Nephron progenitor cell (in vitro differentiated cells): ENCODE results near the gene CCSAP.

ENCODE experiments used
- DNase-seq: peaks from one replicate; pipeline ENCODE4 v3.0.0; 2021
- H3K27ac Mint-ChIP-seq: 2 replicates; pipeline ENCODE4 v1.8.0; 2021; ENCODE audit warnings: mild to moderate bottlenecking, moderate library complexity, mixed read lengths
- H3K27me3 Mint-ChIP-seq: 2 replicates; pipeline ENCODE4 v1.8.0; 2021; ENCODE audit warnings: mild to moderate bottlenecking, low read depth, mixed read lengths; ENCODE audit not compliant: poor library complexity
- H3K36me3 Mint-ChIP-seq: 2 replicates; pipeline ENCODE4 v1.8.0; 2021; ENCODE audit warnings: low read depth, mixed read lengths
- H3K4me1 Mint-ChIP-seq: 2 replicates; pipeline ENCODE4 v1.8.0; 2021; ENCODE audit warnings: mixed read lengths
- H3K4me3 Mint-ChIP-seq: 2 replicates; pipeline ENCODE4 v1.8.0; 2021; ENCODE audit warnings: mild to moderate bottlenecking, moderate library complexity, mixed read lengths
- H3K9me3 Mint-ChIP-seq: 2 replicates; pipeline ENCODE4 v1.8.0; 2021; ENCODE audit warnings: mild to moderate bottlenecking, moderate library complexity, mixed read lengths
- CTCF ChIP-seq: fragments of 200-600 bp; sonication (generic); IDR thresholded peaks from 2 replicates; pipeline ENCODE4 v1.5.0; 2021; ENCODE audit warnings: antibody characterized with exemption

The CCSAP gene

GRCh38 chr1:229286099-229286766 is 56.6 kb downstream of the CCSAP start:
- no peaks in the 10 kb centered on the region for H3K27me3 Mint-ChIP-seq
- no peak for DNase-seq
- peaks cover 4% of the 10 kb centered on the region for H3K4me1 Mint-ChIP-seq
- H3K9me3 Mint-ChIP-seq: peaks cover 10% of the 10 kb centered on the region
- no peak for TF ChIP-seq CTCF
- peaks cover 33% of the 10 kb centered on the region for H3K36me3 Mint-ChIP-seq
- H3K27ac Mint-ChIP-seq: no peak overlapping the region
- no peak overlapping the region for H3K4me3 Mint-ChIP-seq

GRCh38 chr1:229285440-229285839 is 57.4 kb downstream of the CCSAP start:
- peaks cover 4% of the 10 kb centered on the region for H3K4me1 Mint-ChIP-seq
- TF ChIP-seq CTCF: no peak
- no peak for DNase-seq
- H3K27ac Mint-ChIP-seq: no peak overlapping the region
- H3K9me3 Mint-ChIP-seq: peaks cover 10% of the 10 kb centered on the region
- H3K4me3 Mint-ChIP-seq: no peak overlapping the region
- no peaks in the 10 kb centered on the region for H3K27me3 Mint-ChIP-seq
- peaks cover 25% of the 10 kb centered on the region for H3K36me3 Mint-ChIP-seq

DNA sequence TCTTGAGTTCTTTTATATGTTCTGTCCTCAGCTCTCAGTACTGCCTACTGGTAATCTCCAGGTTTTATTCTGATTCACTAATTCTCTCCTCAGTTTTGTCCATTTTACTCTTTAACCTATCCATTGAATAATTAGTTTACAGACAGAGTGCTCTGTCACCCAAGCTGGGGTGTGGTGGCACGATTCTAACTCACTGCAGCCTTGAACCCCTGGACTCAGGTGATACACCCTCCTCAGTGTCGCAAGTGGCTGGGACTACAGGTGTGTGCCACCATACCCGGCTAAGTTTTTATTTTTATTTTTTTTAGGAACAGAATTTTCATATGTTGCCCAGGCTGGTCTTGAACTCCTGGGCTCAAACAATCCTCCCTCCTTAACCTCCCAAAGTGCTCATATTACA is 58.0 kb downstream of the CCSAP start:
- TF ChIP-seq CTCF: no peak
- DNase-seq: no peak
- H3K27me3 Mint-ChIP-seq: no peaks in the 10 kb centered on the region
- peaks cover 10% of the 10 kb centered on the region for H3K9me3 Mint-ChIP-seq
- H3K4me1 Mint-ChIP-seq: peaks cover 4% of the 10 kb centered on the region
- H3K36me3 Mint-ChIP-seq: peaks cover 20% of the 10 kb centered on the region
- no peak overlapping the region for H3K4me3 Mint-ChIP-seq
- H3K27ac Mint-ChIP-seq: no peak overlapping the region

DNA sequence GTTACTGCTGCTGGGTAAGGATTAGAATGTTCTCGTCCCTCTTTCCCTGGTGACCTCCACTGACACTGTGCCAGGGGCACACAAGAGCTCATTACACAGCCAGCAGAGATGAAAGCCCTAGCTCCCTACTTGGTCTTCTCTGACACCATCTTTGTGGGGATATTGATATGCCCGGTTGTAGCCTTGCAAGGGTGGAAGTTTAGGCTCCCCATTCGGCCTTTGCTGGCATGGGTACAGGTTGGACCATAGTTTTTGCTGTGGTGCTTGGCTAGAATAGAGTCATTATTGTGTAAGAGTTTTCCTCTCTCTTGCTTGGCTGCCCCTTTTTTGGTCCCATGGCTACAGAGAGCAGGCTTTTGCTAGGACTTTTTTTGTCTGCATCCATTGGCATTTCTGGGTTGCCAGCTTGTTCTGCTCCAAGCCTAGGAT is 59.6 kb downstream of the CCSAP start:
- peaks cover 16% of the 10 kb centered on the region for H3K36me3 Mint-ChIP-seq
- no peak overlapping the region for H3K27ac Mint-ChIP-seq
- H3K4me3 Mint-ChIP-seq: no peak overlapping the region
- no peak for DNase-seq
- peaks cover 4% of the 10 kb centered on the region for H3K4me1 Mint-ChIP-seq
- no peak for TF ChIP-seq CTCF
- peaks cover 10% of the 10 kb centered on the region for H3K9me3 Mint-ChIP-seq
- H3K27me3 Mint-ChIP-seq: no peaks in the 10 kb centered on the region

- no peak for DNase-seq
Observed at GRCh38 chr1:229282295-229282823, 60.5 kb downstream of the CCSAP start.

More at GRCh38 chr1:229282295-229282823, 60.5 kb downstream of the CCSAP start:
- Mint-ChIP-seq H3K27ac (no peak overlapping the region), H3K4me1 (peaks cover 4% of the 10 kb centered on the region), H3K27me3 (no peaks in the 10 kb centered on the region), H3K4me3 (no peak overlapping the region), H3K36me3 (peaks cover 16% of the 10 kb centered on the region), H3K9me3 (peaks cover 10% of the 10 kb centered on the region)
- no peak for TF ChIP-seq CTCF
